ENCODE measurements around the gene SC5D.

Gene SC5D

GRCh38 chr11:121265586-121265985, 27.0 kb upstream of the SC5D start:
- no peaks in the 10 kb centered on the region for H3K4me1 ChIP-seq (ENCODE audit: control insufficient read depth, insufficient read depth, low read length)
- POLR2A ChIA-PET, result no interaction called here
- TF ChIP-seq ZNF155 (tag by site-specific recombination; IDR thresholded peaks at IDR 0.05), result no peak
- TF ChIP-seq ZNF677 (tag by site-specific recombination; IDR thresholded peaks at IDR 0.05), result no peak
- no peak for TF ChIP-seq YY1 (tag by site-specific recombination; IDR thresholded peaks at IDR 0.05)
- no peak for TF ChIP-seq ZNF112 (tag by site-specific recombination; IDR thresholded peaks at IDR 0.05)
- no peak for TF ChIP-seq ZNF560 (tag by site-specific recombination; IDR thresholded peaks at IDR 0.05; ENCODE audit: borderline replicate concordance)
- no peak for TF ChIP-seq ZEB2 (tag by site-specific recombination; IDR thresholded peaks at IDR 0.05)
- TF ChIP-seq CTCF (tag by site-specific recombination; IDR thresholded peaks at IDR 0.05), result no peak
- no peak for TF ChIP-seq ZBTB1 (tag by site-specific recombination; IDR thresholded peaks at IDR 0.05)
- TF ChIP-seq ZBTB44 (tag by site-specific recombination; IDR thresholded peaks at IDR 0.05), result no peak
- TF ChIP-seq ZBTB21 (tag by site-specific recombination; IDR thresholded peaks at IDR 0.05), result no peak
- no peak for TF ChIP-seq ZFP41 (tag by site-specific recombination; IDR thresholded peaks at IDR 0.05; ENCODE audit: borderline replicate concordance)
- no peak for TF ChIP-seq ZNF18 (tag by site-specific recombination; IDR thresholded peaks at IDR 0.05)
- TF ChIP-seq ZNF391 (tag by site-specific recombination; IDR thresholded peaks at IDR 0.05; ENCODE audit: borderline replicate concordance, low read depth), result no peak
- no peak for TF ChIP-seq ZNF2 (tag by site-specific recombination; IDR thresholded peaks at IDR 0.05)
- TF ChIP-seq ZNF658 (tag by site-specific recombination; IDR thresholded peaks at IDR 0.05), result no peak
- TF ChIP-seq ZSCAN16 (tag by site-specific recombination; IDR thresholded peaks at IDR 0.05), result no peak
- TF ChIP-seq ZBTB11 (tag by site-specific recombination; conservative IDR thresholded peaks at IDR 0.05; ENCODE audit: low read depth), result no peak
- no peak for TF ChIP-seq HOXD13 (CRISPR knock-in tag; IDR thresholded peaks at IDR 0.05; ENCODE audit: borderline replicate concordance)
- no peak for TF ChIP-seq ZNF600 (tag by site-specific recombination; IDR thresholded peaks at IDR 0.05)
- TF ChIP-seq HOXA7 (CRISPR knock-in tag; IDR thresholded peaks at IDR 0.05; ENCODE audit: borderline replicate concordance), result no peak
- CTCF ChIA-PET, result interaction anchor here (0.6 to 1.1 kb wide), 2 partner anchors 21 to 1345 kb away, joined by 3 read pairs; no protein-coding TSS in a partner anchor
- H3K9me3 ChIP-seq (ENCODE audit: control insufficient read depth, insufficient read depth, low read depth, low read length), result no peaks in the 10 kb centered on the region
- no peaks in the 10 kb centered on the region for H3K36me3 ChIP-seq (ENCODE audit: control insufficient read depth in 2 of 2, insufficient read depth in 1 of 2, low read length in 2 of 2)
- no peak overlapping the region for H3K4me3 ChIP-seq (ENCODE audit: low read depth, low read length)
- no peak overlapping the region for H3K27ac ChIP-seq (ENCODE audit: extremely low read depth, low read depth, low read length)
